Activated naive CD4-positive, alpha-beta T cell treated with anti-CD3 and anti-CD28 coated beads, Interleukin-2, amount 50 U/mL, for 72 hours (primary cell): Measurements from ENCODE around the gene NCLN. TPM values are rescaled to one million over a fixed set of nuclear protein-coding genes. Genes with fewer than 3 reads are reported as not detected.

Experiments used
- ATAC-seq, 2 donors: fragments of 150-1000 bp; cut with Tn5 transposase; 2 replicates each; pipeline ENCODE4 v1.10.0; 2021; ENCODE audit warnings: mild to moderate bottlenecking in 2 of 2, moderate library complexity in 2 of 2
- DNase-seq, 2 donors: peaks; one replicate each; pipeline ENCODE4 v3.0.0; 2021 to 2022; ENCODE audit warnings: low spot score in 2 of 2
- H3K27ac Mint-ChIP-seq, 2 donors: one replicate each; pipeline ENCODE4 v1.8.0; 2022; ENCODE audit warnings: mild to moderate bottlenecking in 2 of 2, mixed read lengths in 2 of 2
- H3K36me3 Mint-ChIP-seq, 2 donors: one replicate each; pipeline ENCODE4 v1.8.0; 2022; ENCODE audit warnings: mixed read lengths in 2 of 2
- H3K9me3 Mint-ChIP-seq, 2 donors: one replicate each; pipeline ENCODE4 v1.8.0; 2022; ENCODE audit warnings: mixed read lengths in 2 of 2
- total RNA-seq, 2 donors: library from RNA; stranded (reverse); gene quantifications; one replicate each; pipeline ENCODE4 v1.2.3, GENCODE V29; 2022

The NCLN gene
- total RNA-seq, 2 donors from 2014 or later: 41.7 to 63.3 TPM

GRCh38 chr19:3248728-3249326 lies 63.1 kb downstream of the NCLN start:
- Mint-ChIP-seq H3K36me3 (no peaks in the 10 kb centered on the region), H3K9me3 (peaks cover 0 to 6% of the 10 kb centered on the region in 2 donors), H3K27ac (no peak overlapping the region)
- DNase-seq (no peak), ATAC-seq (no peak)

- Mint-ChIP-seq H3K9me3 (peaks cover 5 to 11% of the 10 kb centered on the region in 2 donors), H3K27ac (no peak overlapping the region), H3K36me3 (no peaks in the 10 kb centered on the region)
- peak; percentile 28 to 56 for ATAC-seq
- no peak for DNase-seq
Observed at GRCh38 chr19:3249408-3249807, 63.7 kb downstream of the NCLN start.

GRCh38 chr19:3250675-3251074 lies 64.9 kb downstream of the NCLN start:
- peak; percentile 55 to 57 for ATAC-seq
- Mint-ChIP-seq H3K9me3 (peaks cover 10 to 16% of the 10 kb centered on the region in 2 donors), H3K27ac (no peak overlapping the region), H3K36me3 (no peaks in the 10 kb centered on the region)
- peak in 1 of 2 donors; percentile 46 for DNase-seq

GRCh38 chr19:3251229-3251628 lies 65.5 kb downstream of the NCLN start:
- ATAC-seq (no peak), DNase-seq (no peak)
- Mint-ChIP-seq H3K27ac (no peak overlapping the region), H3K36me3 (no peaks in the 10 kb centered on the region), H3K9me3 (peaks cover 10 to 16% of the 10 kb centered on the region in 2 donors)

- ATAC-seq: no peak
- Mint-ChIP-seq H3K9me3 (peaks cover 10 to 16% of the 10 kb centered on the region in 2 donors), H3K36me3 (no peaks in the 10 kb centered on the region), H3K27ac (no peak overlapping the region)
- DNase-seq: no peak
Observed at GRCh38 chr19:3252650-3253049, 66.9 kb downstream of the NCLN start.

GRCh38 chr19:3253270-3253669 lies 67.5 kb downstream of the NCLN start:
- no peaks in the 10 kb centered on the region for H3K36me3 Mint-ChIP-seq
- DNase-seq: no peak
- no peak for ATAC-seq
- peaks cover 10 to 16% of the 10 kb centered on the region in 2 donors for H3K9me3 Mint-ChIP-seq
- H3K27ac Mint-ChIP-seq: no peak overlapping the region

GRCh38 chr19:3254520-3254919 lies 68.8 kb downstream of the NCLN start:
- peaks cover 10 to 16% of the 10 kb centered on the region in 2 donors for H3K9me3 Mint-ChIP-seq
- no peaks in the 10 kb centered on the region for H3K36me3 Mint-ChIP-seq
- H3K27ac Mint-ChIP-seq: no peak overlapping the region
- ATAC-seq (no peak), DNase-seq (no peak)

- no peaks in the 10 kb centered on the region for H3K36me3 Mint-ChIP-seq
- H3K27ac Mint-ChIP-seq: no peak overlapping the region
- no peak for ATAC-seq
- no peak for DNase-seq
- H3K9me3 Mint-ChIP-seq: peaks cover 10 to 16% of the 10 kb centered on the region in 2 donors
Observed at GRCh38 chr19:3257071-3257470, 71.3 kb downstream of the NCLN start.

Other genes with a start within 250 kb of the NCLN start
- 10 to 100 TPM in 1 of 2 donors, 1 to 10 TPM in 1; 3.7 to 11.2 TPM for gene ZNF77, start 241.0 kb upstream of the NCLN start, total RNA-seq
- 1 to 10 TPM; 3.3 to 8.2 TPM for gene TLE6, start 208.4 kb upstream of the NCLN start, total RNA-seq
- gene TLE2, start 156.7 kb upstream of the NCLN start, total RNA-seq: 1 to 10 TPM; 4.5 to 5.0 TPM
- gene TLE5, start 123.4 kb upstream of the NCLN start, total RNA-seq: 100 to 1,000 TPM; 335 to 405 TPM
- gene GNA11, start 91.6 kb upstream of the NCLN start, total RNA-seq: 10 to 100 TPM in 1 of 2 donors, 1 to 10 TPM in 1; 3.1 to 11.4 TPM
- gene GNA15, start 49.9 kb upstream of the NCLN start, total RNA-seq: 100 to 1,000 TPM in 1 of 2 donors, 1 to 10 TPM in 1; 3.0 to 105 TPM
- 10 to 100 TPM; 18.6 to 62.1 TPM for gene S1PR4, start 7.2 kb upstream of the NCLN start, total RNA-seq
- gene CELF5, start 38.7 kb downstream of the NCLN start, total RNA-seq: under 1 TPM in 1 of 2 donors, not detected in 1; 0.66 TPM
- 10 to 100 TPM; 10.4 to 23.1 TPM for gene NFIC, start 180.7 kb downstream of the NCLN start, total RNA-seq